ENCODE results near the gene PDZD8. TPM values are rescaled to one million over a fixed set of nuclear protein-coding genes. Genes with fewer than 3 reads are reported as not detected.

Gene PDZD8
- 46.9 TPM for total RNA-seq

DNA sequence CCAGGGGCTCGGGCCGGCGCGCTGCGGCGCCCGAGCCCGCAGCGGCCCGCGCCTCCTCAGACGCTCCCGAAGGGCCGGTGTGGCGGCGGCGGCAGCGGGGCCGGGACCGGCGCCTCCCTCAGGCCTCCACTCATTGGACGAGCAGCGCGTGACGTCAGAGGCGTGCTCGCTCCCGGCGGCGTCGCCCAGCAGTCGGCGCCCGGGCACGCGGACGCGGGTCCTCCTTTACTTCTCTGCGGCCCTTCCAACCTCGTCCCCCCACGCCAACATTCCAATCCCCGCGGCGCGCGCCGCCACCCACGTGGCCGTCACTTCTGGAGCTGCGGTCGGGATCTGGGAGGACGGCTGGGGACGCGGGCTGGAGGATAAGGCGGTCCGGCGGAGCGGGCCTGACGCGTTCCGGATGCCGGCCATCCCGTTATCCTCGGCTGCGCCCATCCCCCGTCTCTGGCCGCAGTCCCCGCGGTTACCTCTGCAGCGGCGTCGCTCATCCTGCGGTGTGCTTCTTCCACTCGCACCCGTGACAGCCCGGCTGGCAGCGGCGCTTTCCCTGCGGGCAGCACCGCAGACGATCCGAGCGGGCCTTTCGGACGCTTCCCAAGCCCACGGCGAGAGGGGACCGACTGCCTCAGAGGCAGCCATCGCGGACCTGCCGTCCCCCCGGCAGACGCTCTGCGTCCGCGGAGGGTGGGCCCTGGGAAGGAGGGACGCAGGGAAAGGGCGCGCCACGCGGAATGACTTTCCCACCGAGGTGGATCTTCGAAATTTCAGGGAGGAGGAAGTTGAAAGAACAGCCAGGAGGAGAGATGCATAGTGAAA, at the start of gene PDZD8:
TSS of gene PDZD8 (minus strand) at position 81 of the 819 bp plus-strand sequence. CDS start 213 bp downstream, outside the sequence.
- peak; percentile 80 to 94 (median 93) for DNase-seq (ENCODE audit: low read depth in 2 of 3, low spot score in 2 of 3)

DNA sequence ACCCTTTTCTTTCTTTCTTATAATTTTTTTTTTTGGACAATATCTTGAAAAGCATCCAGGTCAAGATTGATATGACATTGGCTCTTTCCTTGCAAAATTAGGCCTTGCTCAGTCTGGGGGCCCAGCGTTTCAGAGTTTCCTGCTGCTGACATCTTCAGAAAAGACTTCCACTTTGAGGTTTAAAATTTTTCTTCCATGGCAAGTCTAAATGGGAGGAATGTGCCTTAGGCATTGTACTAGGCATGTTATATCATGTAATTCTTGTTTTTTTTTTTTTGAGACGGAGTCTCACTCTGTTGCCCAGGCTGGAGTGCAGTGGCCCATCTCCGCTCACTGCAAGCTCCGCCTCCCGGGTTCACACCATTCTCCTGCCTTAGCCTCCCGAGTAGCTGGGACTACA, 48.9 kb upstream of the PDZD8 start:
- no peak for DNase-seq (ENCODE audit: low read depth in 2 of 3, low spot score in 2 of 3)

DNA sequence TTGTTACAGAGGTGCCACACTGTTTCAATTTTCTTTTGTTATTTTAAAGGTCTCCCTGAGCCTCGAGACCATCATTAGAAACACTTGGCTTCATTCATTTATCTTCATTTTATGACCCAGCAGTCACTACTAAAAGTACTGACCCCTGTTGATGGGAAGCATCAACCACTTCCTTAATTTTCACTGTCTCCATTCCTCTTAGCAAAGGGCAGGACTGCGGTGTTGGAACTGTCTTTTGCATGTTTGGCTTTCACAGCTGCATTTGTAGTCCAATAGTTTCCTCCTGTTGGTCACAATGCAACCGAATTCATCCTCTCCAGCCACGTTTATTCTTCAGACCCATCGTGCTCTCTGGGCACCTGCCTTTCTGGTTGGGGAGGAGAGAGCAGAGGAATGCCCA, 46.7 kb upstream of the PDZD8 start:
- no peak for DNase-seq (ENCODE audit: low read depth in 2 of 3, low spot score in 2 of 3)

- DNase-seq (ENCODE audit: low read depth in 2 of 3, low spot score in 2 of 3) = no peak
These were observed 45.5 kb upstream of the PDZD8 start for GRCh38 chr10:117420768-117421167.

DNA sequence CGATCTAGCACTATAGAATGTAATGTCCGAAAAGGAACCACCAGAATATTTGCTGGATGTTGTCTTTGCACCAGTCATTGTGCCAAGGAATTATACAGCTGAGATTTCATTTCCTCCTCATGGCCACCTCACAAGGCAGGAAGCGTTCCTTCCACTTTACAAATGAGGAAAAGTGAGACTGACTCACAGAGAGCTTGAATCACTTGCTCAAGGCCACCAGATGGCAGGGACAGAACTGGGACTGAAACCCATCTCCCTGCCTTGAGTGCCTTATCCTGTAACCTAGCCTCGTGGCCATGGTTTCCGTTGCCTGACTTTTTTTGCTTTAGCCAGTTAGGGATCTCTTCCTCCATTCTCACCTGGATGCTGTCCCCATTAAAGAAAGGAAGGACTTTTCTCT, 44.7 kb upstream of the PDZD8 start:
- DNase-seq (ENCODE audit: low read depth in 2 of 3, low spot score in 2 of 3) = no peak

DNA sequence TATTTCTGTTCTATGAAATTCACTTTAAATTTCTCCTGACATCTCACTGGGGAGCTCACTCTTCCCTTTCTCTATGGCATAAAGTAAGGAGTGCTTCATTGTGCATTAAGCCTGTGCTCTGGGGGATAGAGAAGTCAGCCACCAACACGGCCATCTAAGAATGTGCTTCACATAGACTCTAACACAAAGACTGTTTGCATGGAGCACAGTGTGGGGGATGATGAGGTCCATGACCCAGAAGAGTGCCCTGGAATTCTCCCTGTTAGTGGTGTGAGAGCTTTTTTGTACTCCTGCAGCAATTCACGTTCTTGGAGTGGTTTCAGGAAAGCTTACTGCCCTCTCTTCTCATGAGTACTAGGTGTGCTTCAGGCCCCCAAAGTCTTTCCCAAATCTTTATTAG, 43.9 kb upstream of the PDZD8 start:
- no peak for DNase-seq (ENCODE audit: low read depth in 2 of 3, low spot score in 2 of 3)

- DNase-seq (ENCODE audit: low read depth in 2 of 3, low spot score in 2 of 3) = no peak
These were observed 42.9 kb upstream of the PDZD8 start for GRCh38 chr10:117418121-117418520.

DNA sequence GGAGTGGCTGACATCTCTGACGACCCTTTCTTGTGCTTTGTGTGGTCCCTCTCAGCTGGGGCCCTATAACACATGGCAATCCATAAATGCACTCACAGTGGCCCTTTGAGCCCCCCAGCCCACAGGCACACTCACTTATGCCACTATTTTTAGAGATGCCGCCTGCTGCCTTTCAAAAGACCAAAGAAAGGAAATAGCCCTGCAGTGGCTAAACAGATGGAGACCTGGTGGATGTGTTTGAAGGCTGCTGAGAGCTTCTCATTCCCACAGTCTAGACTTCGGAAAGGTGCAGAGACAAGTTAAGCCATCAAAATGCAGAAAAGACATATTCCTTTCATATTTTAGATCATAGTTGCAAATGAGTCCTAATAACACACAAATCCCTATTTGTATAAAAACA, 42.0 kb upstream of the PDZD8 start:
- DNase-seq (ENCODE audit: low read depth in 2 of 3, low spot score in 2 of 3) = peak in 1 of 3 donors; percentile 56

DNA sequence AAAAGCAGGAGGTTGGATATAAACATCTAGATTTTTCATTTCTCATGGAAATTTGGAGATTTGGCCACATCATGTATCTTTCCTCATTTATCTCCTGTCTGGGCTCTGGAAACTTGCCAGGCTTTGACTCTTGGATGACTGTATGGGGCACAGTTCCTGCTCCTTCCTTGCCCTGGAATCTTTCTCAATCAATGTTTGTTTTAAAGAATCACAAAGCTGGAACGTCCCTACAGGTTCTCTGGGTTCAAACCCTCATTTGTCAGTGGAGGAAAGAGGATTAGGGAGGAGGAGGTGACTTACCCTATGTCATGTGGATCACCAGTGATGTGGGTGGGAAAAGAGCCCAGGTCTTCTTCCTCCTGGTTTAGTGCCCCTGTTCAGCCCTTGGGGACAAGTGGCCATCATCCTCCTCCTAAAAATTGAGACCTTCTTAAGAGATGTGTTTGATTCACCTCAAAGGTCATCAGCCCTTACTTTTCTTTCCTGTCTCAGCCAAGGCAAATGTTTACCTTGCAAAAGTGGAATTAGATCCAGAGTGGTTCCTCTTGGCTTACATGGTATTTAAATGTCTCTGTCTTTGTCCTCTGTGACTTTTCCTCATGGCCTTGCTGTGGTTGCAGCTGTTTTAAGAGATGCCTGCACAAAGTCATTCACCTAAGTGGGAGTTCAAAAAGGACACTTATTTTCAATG, 38.8 kb upstream of the PDZD8 start:
- DNase-seq (ENCODE audit: low read depth in 2 of 3, low spot score in 2 of 3) = no peak

DNA sequence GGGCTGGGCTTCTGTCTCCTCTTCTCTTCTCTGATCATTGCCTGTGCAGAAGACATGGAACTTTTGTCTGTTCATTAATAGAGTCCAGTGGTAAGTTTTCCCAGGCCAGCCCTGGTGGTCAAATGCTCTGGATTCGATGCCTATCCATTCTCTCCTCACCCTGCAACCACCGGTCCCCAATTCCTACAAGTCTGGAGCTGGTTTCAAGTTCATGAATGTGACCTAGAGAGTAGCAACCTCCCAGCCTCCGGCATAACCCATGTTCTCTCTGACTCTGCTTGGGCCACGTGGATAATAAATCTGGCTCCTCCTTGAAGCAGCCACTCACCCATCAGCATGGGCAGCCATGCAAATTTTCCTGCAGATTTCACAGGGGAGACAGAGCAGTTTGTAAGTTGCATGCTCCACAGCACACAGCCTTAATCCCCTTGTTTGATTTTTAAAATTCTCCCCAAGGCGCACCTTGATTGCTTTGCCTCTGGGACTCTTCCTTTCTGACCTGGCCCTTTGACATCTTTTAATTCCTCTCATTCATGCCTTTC, 37.3 kb upstream of the PDZD8 start:
- no peak for DNase-seq (ENCODE audit: low read depth in 2 of 3, low spot score in 2 of 3)

- peak in 2 of 3 donors; percentile 80 to 85 for DNase-seq (ENCODE audit: low read depth in 2 of 3, low spot score in 2 of 3)
These were observed 36.5 kb upstream of the PDZD8 start for GRCh38 chr10:117411479-117412399.

DNA sequence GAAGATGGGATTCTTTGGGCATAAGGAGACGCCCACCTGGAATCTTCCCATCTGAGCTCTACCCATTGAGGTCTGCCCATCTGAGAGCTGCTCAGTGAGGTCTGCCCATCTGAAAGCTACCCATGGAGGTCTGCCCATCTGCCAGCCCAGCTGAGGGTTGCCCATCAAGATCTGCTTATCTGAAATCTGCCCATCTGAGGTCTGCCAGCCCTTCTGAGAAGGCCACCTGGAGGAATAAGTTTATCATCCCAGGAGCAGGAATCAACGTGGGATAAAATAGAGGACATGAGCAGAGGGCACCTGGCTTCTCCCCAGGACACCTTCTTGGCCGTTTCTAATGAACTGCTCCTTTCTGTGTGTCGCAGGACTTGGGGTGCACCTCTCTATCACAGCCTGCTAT, 35.3 kb upstream of the PDZD8 start:
- no peak for DNase-seq (ENCODE audit: low read depth in 2 of 3, low spot score in 2 of 3)

DNA sequence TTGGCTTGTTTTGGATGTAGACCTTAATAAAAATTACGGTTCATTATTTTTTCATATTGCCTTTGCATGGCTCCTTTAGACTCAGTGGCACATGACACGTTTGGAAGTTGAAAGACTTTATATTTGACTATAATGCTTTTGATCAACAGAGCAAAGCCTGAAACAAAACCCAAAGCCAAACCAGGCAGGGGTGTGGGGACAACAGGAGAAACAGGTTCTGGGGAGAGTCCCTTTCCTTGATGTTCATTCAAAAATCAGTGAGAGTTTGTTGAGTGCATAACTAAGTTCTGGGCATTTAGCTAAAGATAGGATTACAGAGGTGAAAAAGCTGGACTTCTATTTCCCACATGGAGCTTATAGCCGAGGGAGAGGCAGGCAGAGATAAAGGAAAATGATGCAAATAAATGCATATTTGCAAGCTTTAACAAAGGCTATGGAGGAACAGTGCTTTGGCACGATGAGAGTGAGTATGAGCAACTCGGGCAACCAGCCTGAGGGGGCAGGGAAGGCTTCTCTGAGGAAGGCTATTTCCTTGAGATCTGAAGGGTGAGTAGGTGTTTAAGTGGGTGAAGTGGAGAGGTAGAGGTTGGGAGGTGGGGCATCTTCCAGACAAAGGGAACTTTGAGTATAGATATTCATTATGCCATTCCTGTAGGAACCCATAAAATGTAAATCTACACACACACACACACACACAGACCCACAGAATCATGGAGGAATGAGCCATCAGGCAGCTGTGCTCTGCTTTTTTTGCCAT, 34.5 kb upstream of the PDZD8 start:
- no peak for DNase-seq (ENCODE audit: low read depth in 2 of 3, low spot score in 2 of 3)

DNA sequence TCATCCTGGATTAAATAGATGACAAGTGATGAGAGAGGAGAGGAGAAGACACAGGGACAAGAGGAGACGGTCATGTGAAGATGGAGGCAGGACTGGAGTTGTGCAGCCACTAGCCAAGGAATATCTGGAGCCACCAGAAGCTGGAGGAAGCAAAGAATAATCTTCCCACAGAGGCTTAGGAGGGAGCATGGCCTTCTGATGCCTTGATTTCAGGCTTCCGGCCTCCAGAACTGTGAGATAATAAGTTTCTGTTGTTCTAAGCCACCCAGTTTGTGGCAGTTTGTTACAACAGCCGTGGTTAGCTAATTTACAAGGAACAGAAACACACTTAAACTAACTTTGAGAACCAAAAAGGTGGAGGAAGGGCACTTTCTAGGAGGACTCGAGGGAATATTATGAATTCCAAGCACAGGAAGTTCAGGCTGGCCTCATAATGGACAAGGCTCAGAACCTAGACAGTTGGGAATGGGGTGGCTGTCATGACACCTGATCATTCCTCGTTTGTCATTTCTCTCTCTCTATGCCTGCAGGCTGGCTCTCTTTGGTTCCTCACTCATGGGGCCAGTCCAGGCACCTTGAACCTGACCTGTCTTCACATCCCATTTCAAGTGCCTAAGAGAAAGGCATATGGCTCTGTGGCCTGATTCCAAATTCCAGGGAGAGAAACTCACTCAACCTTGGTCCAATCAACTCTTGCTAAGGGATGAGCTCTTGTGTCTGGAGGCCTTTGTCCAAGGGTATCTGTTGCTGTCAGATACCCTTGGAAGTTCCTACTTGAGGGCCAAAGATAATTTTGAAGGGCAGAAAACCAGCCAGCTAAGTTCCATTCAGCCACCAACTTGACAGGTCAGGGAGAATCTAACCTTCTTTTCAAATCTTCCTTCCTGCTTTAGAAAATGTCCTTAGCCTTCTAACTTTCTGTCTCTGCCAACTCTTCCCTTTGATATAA, 33.5 kb upstream of the PDZD8 start:
- DNase-seq (ENCODE audit: low read depth in 2 of 3, low spot score in 2 of 3) = peak in 1 of 3 donors; percentile 38

DNA sequence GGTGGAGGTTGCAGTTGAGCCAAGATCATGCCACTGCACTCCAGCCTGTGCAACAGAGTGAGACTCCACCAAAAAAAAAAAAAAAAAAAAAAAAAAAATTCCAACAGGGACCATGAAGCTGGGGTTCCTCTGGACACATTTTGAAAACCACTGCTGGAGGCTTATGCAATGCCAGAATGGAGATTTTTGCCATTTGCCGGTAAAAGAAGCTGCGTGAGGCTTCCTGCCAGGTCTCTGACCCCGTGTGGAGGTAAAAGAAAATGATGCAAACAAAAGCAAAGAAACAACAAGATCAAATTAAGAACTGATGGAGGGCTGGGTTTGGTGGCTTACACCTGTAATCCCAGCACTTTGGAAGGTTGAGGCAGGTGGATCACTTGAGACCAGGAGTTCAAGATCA, 30.5 kb upstream of the PDZD8 start:
- DNase-seq (ENCODE audit: low read depth in 2 of 3, low spot score in 2 of 3) = no peak

DNA sequence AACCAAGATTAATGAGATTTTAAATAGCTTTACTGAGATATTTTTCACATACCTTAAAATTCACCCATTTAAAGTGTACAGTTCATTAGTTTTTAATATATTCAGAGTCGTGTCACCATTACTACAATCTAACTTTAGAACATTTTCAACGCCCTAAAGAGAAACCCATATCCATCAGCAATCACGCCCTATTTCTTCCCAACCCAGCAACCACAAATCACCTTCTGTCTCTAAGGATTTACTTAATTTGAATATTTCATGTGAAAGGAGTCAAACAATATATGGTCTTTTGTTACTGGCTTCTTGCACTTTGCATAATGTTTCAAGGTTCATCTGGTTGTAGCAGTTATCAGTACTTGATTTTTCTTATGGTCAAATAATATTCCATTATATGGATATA, 25.1 kb upstream of the PDZD8 start:
- no peak for DNase-seq (ENCODE audit: low read depth in 2 of 3, low spot score in 2 of 3)

GRCh38 chr10:117399341-117400196, 24.3 kb upstream of the PDZD8 start:
- no peak for DNase-seq (ENCODE audit: low read depth in 2 of 3, low spot score in 2 of 3)

- DNase-seq (ENCODE audit: low read depth in 2 of 3, low spot score in 2 of 3) = peak in 1 of 3 donors; percentile 49
These were observed 22.8 kb upstream of the PDZD8 start for GRCh38 chr10:117398029-117398428.
